Activated CD8-positive, alpha-beta memory T cell treated with anti-CD3 and anti-CD28 coated beads for 4 hours (primary cell): Measurements from ENCODE around the gene AGBL1.
"Not testable (repeated sequence)": the region's sequence is repeated elsewhere in the genome, so short reads cannot be mapped to it uniquely, and the experiment has no call there.

ENCODE experiments used
- DNase-seq, 2 donors: peaks; one replicate each; pipeline ENCODE4 v3.0.0-alpha.2; 2020; ENCODE audit warnings: low read depth in 2 of 2

The AGBL1 gene

DNA sequence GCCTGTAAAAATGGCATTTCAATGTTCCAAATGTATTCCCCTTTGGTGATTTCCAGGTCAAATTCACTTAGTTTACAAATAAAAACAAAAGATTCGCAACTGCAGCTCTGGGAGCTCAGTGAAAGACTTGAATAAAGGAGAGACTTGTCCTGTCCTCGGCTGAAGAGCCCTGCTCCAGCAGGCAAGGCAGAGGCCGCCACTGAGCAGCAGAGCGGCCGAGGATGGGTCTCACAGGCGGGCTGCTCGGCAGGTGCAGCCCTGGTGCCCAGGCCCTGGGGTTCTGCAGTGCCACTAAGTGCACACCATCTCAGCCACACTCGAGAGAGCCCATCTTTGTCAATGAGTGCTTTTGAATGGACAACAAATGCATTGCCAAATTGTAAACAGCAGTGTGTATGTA lies 856.2 kb downstream of the AGBL1 start:
- DNase-seq = no peak

DNA sequence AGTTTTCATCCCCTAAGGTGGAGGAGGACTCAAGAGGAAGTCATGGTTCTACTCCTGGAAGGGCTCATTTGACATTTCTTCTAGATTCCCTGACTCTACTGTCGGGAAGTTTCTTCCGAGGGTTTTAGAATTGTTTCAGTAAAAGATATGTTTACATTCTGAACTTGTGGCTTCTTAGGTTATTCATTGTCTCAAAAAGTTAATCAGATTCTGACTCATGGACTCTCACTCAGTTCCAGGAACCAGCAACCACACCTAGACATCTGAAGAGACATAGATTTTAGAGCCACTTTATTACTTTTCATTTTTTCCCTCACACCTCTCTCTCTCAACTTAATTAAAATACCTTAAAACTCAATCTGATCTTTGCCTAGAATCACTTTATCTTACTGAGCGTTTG lies 862.6 kb downstream of the AGBL1 start:
- DNase-seq = no peak

DNA sequence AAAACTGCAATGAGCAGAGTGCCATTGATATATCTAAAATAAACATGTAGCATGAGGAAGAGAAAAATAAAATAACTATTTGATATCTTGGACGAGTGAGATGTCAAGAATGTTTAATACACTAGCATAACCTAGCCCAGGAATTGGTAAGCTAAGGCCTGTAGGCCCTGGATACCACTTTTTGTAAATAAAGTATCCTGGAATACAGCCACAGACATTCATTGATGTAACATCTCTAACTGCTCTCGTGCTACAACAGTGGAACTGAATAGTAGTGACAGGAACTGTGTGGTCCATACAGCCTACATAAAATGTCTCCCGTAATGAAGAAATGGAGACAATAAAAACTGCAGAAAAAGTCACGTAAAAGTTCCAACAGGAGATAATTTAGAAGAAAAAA lies 869.0 kb downstream of the AGBL1 start:
- no peak for DNase-seq

DNA sequence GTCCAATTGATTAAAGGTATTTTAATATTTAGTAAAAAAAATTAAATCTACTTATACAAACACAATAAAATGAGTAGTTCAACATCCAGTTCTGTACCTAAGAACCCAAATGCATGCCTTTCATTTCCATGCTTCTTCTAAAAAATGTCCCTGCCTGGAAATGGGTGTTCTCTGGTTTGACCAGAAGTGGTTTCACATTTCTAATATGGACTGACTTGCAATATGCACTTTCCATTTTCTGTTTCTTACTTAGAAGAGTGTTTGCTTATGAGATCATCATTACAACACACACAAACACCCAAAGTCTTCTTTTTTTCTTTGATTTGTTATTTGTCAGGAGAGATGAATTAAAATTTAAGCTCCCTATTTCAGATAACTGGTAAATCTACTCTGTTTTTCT lies 879.6 kb downstream of the AGBL1 start:
- DNase-seq = no peak

DNA sequence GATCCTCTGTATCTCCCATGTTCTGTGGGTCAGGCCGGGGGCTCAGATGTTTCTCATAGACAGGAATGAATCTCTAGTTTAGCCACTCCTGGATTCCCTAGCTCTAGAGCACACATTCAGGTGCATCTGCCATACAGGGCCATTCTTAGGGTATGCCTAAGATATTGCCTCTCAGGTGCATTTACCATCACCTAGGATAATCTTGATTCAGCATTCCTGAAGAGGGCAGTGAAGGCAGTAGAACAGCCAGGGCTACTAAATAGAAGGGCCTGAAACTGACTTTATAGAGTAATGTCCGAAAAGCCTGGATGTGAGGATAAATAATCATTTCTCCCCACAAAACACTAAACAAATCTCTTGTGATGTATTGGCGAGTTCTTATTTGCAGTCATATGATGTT lies 882.0 kb downstream of the AGBL1 start:
- DNase-seq = no peak

DNA sequence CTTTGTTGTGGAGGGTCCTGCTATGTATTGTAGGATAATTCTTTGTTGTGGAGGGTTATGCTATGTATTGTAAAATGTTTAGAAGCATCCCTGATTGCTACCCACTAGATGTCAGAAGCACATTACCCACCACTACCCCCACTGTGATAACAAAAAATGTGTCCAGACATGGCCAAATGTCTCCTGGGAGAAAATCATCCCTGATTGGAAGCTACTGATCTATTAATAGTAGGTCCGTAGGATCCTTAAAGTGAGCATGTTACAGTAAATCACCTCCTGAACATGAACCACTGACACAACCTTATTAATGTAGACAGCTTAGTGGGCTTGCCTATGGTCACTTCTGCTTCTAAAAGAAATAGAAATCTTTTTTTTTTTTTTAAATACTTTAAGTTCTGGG lies 884.6 kb downstream of the AGBL1 start:
- DNase-seq = no peak

DNA sequence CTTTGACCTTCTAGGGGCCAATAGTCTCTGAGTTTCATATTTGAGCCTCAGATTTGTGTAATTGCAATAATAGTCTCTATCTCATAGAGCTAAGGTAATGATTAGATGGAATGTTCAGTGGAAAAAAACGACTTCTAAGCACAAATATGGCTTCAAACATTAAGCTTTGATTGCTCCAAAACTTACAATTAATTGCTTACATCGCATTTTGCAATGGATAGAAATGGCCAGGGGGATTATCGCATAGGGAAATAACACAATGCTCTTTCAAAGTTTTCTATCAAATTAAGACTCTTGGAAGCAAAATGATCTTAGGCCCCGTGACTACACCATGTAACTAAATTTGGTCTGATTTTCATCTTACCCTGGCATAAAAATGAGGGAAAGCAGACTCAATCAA lies 888.6 kb downstream of the AGBL1 start:
- no peak for DNase-seq

DNA sequence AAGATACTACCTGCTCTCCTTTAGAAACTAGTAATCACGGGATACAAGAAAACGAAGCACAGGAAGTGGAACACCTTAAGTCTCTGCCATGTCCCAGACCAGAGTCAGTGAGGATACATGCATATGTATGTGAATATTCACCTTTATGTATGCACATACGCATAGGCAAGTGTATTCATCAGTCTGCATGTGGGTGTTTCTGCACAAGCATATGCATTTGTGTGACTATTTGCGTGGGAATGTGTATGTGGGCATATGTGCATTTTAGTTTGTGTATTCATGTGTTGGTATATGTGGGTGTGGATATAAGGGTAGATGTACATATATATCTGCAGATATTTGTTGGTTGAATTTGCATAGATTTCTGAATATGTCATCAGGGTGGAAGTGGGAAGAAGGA lies 889.7 kb downstream of the AGBL1 start:
- no peak for DNase-seq

DNA sequence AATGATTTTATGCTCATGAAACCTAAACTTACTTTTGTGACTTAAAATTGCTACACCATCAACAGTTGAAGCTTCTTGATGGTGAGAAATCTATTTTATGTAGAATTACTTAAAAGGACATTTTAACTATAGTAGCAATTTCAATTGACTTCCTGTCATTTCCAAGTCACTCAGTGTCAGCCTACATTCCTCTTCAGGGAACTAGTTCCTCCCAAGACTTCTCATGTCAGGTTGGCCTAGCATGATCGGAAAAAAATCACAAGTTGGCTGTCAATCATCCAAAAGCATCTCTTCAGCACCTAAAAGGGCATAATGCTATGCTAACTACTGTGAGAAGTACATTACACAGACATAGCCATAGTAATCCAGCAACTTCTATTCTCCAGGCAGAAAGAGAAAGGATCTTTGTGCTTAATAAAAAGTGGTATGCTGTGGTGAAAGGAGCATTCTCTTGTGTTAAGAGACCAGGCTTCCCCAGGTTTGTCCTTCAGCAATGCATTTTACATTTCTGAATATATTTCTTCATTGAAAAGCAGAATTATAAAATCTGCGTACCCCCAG lies 893.7 kb downstream of the AGBL1 start:
- no peak for DNase-seq

DNA sequence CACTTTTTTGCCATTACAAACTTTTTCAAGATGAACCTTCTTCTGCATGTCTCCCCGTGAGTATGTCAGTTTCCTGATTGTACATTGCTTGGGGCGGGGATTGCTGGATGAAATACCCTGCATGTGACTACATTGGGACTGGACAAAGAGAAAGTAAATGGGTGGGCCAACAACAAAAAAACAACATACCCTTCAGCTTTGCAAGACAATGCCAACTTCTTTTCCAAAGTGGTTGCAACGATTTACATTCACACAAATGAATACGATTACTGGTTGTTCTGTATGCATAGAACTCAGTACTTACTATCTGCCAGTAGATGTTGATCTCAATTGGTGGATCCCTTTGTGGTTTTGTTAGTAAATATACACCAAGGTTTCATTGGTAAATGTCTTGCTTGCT lies 908.4 kb downstream of the AGBL1 start:
- no peak for DNase-seq

DNA sequence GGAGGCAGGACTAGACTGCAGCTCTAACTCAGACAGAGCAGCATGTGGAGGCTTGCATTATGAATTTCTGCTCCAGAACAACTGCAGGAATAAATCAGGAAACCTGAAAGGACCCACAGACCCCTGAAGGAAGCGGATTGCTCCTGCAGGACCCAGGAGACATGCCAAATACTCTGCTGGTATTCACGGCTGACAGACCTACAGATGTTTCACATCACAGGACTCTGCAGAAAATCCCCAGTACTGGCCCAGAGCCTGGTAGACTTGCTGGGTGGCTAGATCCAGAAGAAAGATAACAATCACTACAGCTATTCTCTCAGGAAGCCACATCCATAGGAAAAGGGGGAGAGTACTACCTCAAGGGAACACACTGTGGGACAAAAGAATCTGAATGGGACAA lies 942.1 kb downstream of the AGBL1 start:
- DNase-seq = no peak

DNA sequence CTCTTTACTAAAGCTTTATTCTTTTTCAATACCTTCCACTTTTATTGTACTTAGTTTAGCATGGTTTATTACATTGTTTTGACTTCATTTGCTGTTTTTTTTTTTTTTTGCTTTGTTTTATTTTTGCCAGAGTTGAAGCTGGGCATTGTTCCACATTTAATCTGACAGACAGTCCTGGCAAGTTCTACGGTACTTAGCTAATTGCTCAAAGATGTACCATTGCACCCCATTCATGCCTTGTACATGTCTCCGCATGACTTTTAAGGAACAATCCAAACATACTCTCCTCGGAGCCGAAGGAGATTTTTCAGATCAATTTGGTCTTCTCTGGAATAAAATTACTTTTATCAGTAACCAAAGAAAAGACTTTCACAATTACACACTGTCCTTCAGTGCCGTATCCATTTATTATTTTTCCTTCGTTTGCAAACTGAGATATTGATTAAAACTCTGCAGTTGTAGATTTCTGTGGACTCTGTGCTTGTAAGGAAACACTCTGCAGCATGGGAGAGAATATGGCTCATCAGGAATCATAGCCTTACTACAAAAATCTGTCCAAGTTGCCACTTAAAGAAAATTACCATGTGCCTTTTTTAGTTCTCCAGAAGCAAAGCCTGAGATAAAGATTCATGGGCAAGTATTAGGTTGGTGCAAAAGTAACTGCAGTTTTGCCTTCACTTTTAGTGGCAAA lies 952.0 kb downstream of the AGBL1 start:
- no peak for DNase-seq

DNA sequence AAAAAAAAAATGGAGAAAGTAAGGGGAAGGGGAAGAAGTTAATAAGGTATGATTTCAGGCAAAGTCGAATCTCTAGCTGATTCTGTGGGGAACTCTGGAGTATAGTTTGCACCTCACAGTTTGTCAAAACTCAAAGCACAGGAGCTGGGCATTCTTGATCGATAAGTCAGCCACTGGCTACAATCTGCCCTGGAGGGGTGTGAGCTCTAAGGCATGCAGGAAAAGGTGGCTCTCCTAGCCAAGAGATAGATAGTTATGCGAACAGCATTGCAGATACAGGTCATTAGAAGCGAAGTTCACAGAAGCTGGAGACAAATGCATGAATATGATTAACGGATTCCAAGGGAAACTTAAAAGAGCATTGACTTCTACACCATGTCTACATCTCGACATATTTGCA lies 952.6 kb downstream of the AGBL1 start:
- DNase-seq = no peak

DNA sequence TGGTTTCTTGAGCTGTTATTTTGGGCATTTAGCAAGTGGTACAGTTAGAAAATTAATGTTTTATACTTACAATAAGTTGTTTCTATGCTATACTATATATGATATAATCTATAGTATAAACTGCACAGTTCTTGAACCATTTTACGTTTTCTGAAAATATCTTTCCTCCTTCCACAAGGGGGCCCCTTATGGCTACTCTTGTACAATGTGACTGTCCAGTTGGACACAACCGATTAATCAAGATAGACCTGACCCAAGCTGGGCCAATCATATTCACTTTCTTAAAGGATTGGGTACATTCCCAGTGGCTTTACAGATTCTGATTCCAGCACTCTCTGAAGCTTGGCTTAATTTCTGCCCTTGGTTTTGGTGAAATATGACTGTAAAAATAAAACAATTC lies 953.4 kb downstream of the AGBL1 start:
- DNase-seq = no peak

DNA sequence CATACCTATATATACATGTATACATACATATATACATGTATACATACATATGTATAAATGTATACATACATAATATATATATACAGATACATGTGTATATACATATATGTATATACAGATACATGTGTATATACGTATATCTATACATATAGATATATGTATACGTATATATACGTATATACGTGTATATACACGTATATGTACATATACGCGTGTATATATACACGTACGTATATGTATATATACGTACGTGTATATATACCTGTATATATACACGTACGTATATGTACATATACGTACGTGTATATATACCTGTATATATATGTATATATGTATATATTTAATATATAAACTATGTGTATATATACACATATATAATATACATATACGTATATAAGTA lies 955.2 kb downstream of the AGBL1 start:
- no peak for DNase-seq

DNA sequence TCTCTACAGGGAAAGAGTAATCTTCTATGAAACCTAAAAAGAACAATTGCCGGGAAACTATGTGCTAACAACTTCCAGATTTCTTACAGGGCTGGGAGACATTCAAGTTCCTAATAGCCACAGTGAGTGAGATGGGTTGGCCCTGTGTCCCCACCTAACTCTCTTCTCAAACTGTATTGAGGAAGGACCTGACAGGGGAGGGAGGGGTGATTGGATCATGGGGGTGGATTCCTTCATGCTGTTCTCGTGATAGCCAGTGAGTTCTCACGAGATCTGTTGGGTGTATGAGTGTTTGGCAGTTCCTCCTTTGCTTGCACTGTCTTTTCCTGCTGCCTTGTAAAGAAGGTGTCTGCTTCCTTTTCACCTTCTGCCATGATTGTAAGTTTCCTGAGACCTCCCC lies 958.7 kb downstream of the AGBL1 start:
- no peak for DNase-seq

DNA sequence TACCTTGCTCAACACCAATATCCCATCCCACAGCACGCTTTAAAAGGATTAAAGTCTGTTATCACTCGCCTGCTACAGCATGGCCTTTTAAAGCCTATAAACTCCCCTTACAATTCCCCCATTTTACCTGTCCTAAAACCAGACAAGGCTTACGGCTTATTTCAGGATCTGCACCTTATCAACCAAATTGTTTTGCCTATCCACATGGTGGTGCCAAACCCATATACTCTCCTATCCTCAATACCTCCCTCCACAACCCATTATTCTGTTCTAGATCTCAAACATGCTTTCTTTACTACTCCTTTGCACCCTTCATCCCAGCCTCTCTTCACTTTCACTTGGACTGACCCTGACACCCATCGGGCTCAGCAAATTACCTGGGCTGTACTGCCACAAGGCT lies 962.9 kb downstream of the AGBL1 start:
- DNase-seq = not testable (repeated sequence)

DNA sequence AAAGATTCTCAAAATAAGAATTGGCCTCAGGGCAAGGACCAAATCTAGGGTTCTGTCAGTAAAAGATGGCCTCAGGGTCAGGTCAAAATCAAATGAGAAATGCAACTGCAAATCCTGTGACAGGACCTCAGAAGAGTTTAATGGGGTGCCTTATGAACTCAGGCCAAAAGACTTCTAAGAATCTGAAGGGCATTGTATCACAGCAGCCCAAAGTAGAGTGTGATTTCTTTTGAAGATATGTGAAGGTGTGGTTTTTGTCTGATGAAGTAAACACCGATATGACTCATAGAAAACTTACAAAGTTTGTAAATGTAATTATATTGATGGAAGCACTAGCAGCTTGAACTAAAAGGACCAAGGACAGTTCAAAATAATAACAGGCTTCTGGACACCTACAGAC lies 966.1 kb downstream of the AGBL1 start:
- no peak for DNase-seq

DNA sequence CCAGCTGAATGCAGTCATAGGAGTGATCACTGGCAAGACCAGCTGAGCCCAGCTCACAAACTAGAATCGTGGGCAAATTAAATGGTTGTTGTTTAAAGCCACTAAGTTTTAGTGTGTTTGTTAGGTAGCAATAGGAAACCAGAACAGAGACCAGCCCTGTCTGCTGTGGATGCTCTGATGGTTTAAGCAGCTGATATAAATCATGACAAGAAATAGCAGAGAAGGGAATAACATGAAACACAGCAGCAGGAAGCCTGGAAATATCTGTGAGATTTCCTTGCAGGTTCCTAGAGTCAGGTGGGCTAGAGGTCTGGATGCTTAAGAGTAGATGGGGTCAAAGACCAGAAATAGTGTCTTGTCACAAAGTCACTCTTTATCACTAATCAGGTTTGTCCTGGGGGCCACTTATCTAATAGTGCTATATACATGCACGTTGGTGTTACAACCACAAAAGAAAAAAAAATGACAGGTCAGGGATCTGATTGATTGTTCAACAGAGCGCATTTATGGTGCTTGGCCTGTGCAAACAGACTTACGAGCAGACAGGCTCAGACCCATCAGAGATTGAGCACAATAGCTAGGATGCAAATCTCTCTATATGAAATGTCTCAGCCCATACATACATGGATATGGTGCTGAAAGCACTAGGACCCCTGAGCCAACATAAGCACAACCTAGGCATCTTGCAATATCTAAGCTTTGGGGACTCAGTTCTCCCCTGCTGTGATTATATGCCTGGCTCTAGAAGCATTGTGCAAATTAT lies 967.7 kb downstream of the AGBL1 start:
- DNase-seq = no peak
